ENCODE results near the gene ASB11. TPM values are rescaled to one million over a fixed set of nuclear protein-coding genes. Genes with fewer than 3 reads are reported as not detected.

ASB11 gene, protein sequence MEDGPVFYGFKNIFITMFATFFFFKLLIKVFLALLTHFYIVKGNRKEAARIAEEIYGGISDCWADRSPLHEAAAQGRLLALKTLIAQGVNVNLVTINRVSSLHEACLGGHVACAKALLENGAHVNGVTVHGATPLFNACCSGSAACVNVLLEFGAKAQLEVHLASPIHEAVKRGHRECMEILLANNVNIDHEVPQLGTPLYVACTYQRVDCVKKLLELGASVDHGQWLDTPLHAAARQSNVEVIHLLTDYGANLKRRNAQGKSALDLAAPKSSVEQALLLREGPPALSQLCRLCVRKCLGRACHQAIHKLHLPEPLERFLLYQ
- not detected in 2 replicates for total RNA-seq (2021)
- long read RNA-seq, result 0 reads

DNA sequence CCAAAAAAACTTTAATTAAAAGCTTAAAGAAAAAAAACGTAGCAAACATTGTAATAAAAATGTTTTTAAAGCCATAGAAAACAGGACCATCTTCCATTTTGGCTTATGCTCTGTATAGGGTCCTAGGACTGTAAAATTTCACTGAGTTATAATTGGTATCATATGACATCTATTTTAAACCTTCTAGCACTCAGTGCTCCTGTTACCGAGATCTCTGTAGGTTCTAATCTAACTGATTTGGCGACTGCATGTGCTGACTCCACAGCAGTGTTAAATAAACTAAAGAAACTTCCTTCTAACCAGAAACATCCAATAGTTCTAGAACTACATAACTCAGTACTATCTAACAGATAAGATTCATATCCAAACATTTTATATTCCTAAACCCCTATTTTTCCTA is at the start of gene ASB11:
ASB11 (minus strand) TSS at position 132 of the 400 bp plus-strand sequence; CDS start at position 97, 35 bp downstream.
- no peak within 1 kb of the TSS for H3K4me3 Mint-ChIP-seq
- no peaks in the 10 kb centered on the region for H3K9me3 ChIP-seq (ENCODE audit: control insufficient read depth, low read depth, low read length)
- H2BK5ac ChIP-seq (ENCODE audit: insufficient read length, low read length), result no peak within 1 kb of the TSS
- H3K9ac ChIP-seq (ENCODE audit: extremely low read depth, insufficient read length, low read length), result no peak within 1 kb of the TSS
- no peak within 1 kb of the TSS for H2BK15ac ChIP-seq (ENCODE audit: low read depth, low read length)
- TF ChIP-seq, protein P1, sequence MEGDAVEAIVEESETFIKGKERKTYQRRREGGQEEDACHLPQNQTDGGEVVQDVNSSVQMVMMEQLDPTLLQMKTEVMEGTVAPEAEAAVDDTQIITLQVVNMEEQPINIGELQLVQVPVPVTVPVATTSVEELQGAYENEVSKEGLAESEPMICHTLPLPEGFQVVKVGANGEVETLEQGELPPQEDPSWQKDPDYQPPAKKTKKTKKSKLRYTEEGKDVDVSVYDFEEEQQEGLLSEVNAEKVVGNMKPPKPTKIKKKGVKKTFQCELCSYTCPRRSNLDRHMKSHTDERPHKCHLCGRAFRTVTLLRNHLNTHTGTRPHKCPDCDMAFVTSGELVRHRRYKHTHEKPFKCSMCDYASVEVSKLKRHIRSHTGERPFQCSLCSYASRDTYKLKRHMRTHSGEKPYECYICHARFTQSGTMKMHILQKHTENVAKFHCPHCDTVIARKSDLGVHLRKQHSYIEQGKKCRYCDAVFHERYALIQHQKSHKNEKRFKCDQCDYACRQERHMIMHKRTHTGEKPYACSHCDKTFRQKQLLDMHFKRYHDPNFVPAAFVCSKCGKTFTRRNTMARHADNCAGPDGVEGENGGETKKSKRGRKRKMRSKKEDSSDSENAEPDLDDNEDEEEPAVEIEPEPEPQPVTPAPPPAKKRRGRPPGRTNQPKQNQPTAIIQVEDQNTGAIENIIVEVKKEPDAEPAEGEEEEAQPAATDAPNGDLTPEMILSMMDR (conservative IDR thresholded peaks at IDR 0.05), result no peak
- no peak within 1 kb of the TSS for H4K91ac ChIP-seq (ENCODE audit: insufficient read length, low read depth, low read length)
- H2BK12ac ChIP-seq (ENCODE audit: insufficient read length, low read depth, low read length), result no peak within 1 kb of the TSS
- no peak within 1 kb of the TSS for H3K27ac Mint-ChIP-seq
- no peak within 1 kb of the TSS for H4K8ac ChIP-seq (replicated peaks; ENCODE audit: insufficient read length, low read depth, low read length)
- H3K18ac ChIP-seq (ENCODE audit: insufficient read length, low read depth, low read length), result no peak within 1 kb of the TSS
- H3K9me3 Mint-ChIP-seq, result peaks cover 3 to 18% of the 10 kb centered on the region in 2 experiments; a peak in 1 of 5 replicates
- no peak within 1 kb of the TSS for H2BK20ac ChIP-seq (ENCODE audit: low read depth, low read length, poor library complexity, severe bottlenecking)
- no peak within 1 kb of the TSS for H3K27ac ChIP-seq (ENCODE audit: insufficient read length, low read depth, low read length)
- no peaks in the 10 kb centered on the region for H3K4me1 ChIP-seq (ENCODE audit: insufficient read depth, low read length)
- H3K27me3 Mint-ChIP-seq (ENCODE audit: low read depth), result no peaks in the 10 kb centered on the region; the same call in 1 of the 2 replicates
- H3K4me1 Mint-ChIP-seq, result no peaks in the 10 kb centered on the region
- no peak within 1 kb of the TSS for H3T11ph ChIP-seq (ENCODE audit: low read length)
- no peak within 1 kb of the TSS for H3K23ac ChIP-seq (ENCODE audit: insufficient read length, low read depth, low read length)
- no peaks in the 10 kb centered on the region for H3K79me2 ChIP-seq (ENCODE audit: insufficient read depth, low read length)
- H3K14ac ChIP-seq (ENCODE audit: insufficient read depth, low read length), result no peak within 1 kb of the TSS
- no peak within 1 kb of the TSS for H2AFZ ChIP-seq (ENCODE audit: low read length)
- H3K79me1 ChIP-seq (ENCODE audit: insufficient read depth, low read depth, low read length, poor library complexity, severe bottlenecking), result no peaks in the 10 kb centered on the region
- no CpG with 5 or more reads among the region's 3 CpGs for WGBS (ENCODE audit: extremely low coverage, insufficient read length, low lambda C conversion rate)
- H2BK120ac ChIP-seq (ENCODE audit: low read depth, low read length, poor library complexity, severe bottlenecking), result no peak within 1 kb of the TSS
- no peaks in the 10 kb centered on the region for H3K23me2 ChIP-seq (ENCODE audit: insufficient read length, low read depth, low read length, poor library complexity, severe bottlenecking)
- H3K56ac ChIP-seq (ENCODE audit: insufficient read length, low read depth, low read length), result no peak within 1 kb of the TSS
- no peak within 1 kb of the TSS for H4K5ac ChIP-seq (ENCODE audit: insufficient read length, low read depth, low read length)
- DNase-seq, result no peak
- H2AK5ac ChIP-seq (ENCODE audit: insufficient read length, low read length), result no peak within 1 kb of the TSS
- no peak within 1 kb of the TSS for H3K4ac ChIP-seq (ENCODE audit: low read depth, low read length)
- no peak within 1 kb of the TSS for H3K4me2 ChIP-seq (ENCODE audit: insufficient read depth, insufficient read length, low read length)
- no peaks in the 10 kb centered on the region for H4K20me1 ChIP-seq (ENCODE audit: control insufficient read depth, insufficient read depth, insufficient read length)
- H3K36me3 Mint-ChIP-seq (ENCODE audit: insufficient read depth in 1 of 3, low read depth in 3 of 3), result peaks cover 0 to 5% (median 4%) of the 10 kb centered on the region in 3 experiments; a peak in 4 of 7 replicates
- H3K27me3 ChIP-seq (ENCODE audit: insufficient read depth, low read length), result no peaks in the 10 kb centered on the region

All from H9 (cell line).